GM23338 (cell line): ENCODE results near the gene OLFM1. TPM values are rescaled to one million over a fixed set of nuclear protein-coding genes. Genes with fewer than 3 reads are reported as not detected.

Experiments used
- ATAC-seq: fragments of 200-7000 bp; cut with Tn5 transposase; 3 replicates; pipeline ENCODE4 v1.9.1; 2020
- DNase-seq: peaks from one replicate; pipeline ENCODE4 v3.0.0-alpha.2; 2015; ENCODE audit warnings: low spot score
- H2AFZ ChIP-seq: fragments of 200-600 bp; sonication (generic); 2 replicates; pipeline ENCODE4 v1.8.0; 2016; ENCODE audit warnings: antibody characterized with exemption, mild to moderate bottlenecking, moderate library complexity
- H3F3A ChIP-seq: fragments of 200-600 bp; sonication (generic); replicated peaks from 2 replicates; pipeline ENCODE4 v1.8.0; 2017; ENCODE audit warnings: antibody characterized with exemption, mixed run types, low read depth
- H3K27ac ChIP-seq: fragments of 200-600 bp; sonication (generic); 2 replicates; pipeline ENCODE4 v1.6.1; 2016; ENCODE audit warnings: low read depth
- H3K27me3 ChIP-seq: fragments of 200-600 bp; sonication (generic); 2 replicates; pipeline ENCODE4 v1.8.0; 2016; ENCODE audit warnings: mild to moderate bottlenecking, mixed run types, moderate library complexity; ENCODE audit not compliant: insufficient read depth
- H3K36me3 ChIP-seq: fragments of 200-600 bp; sonication (generic); 2 replicates; pipeline ENCODE4 v1.8.0; 2016; ENCODE audit warnings: mild to moderate bottlenecking; ENCODE audit not compliant: insufficient read depth
- H3K4me1 ChIP-seq: fragments of 200-600 bp; sonication (generic); 2 replicates; pipeline ENCODE4 v1.8.0; 2016; ENCODE audit warnings: mild to moderate bottlenecking, moderate library complexity; ENCODE audit not compliant: insufficient read depth
- H3K4me2 ChIP-seq: fragments of 200-600 bp; sonication (generic); 2 replicates; pipeline ENCODE4 v1.7.1; 2017; ENCODE audit warnings: mixed run types
- H3K4me3 ChIP-seq: fragments of 200-600 bp; sonication (generic); 2 replicates; pipeline ENCODE4 v1.6.1; 2016; ENCODE audit warnings: mixed run types
- H3K79me2 ChIP-seq: fragments of 200-600 bp; sonication (generic); replicated peaks from 2 replicates; pipeline ENCODE4 v1.8.0; 2017; ENCODE audit warnings: mild to moderate bottlenecking; ENCODE audit not compliant: insufficient read depth
- H3K9me2 ChIP-seq: fragments of 200-600 bp; sonication (generic); 2 replicates; pipeline ENCODE4 v1.8.0; 2017; ENCODE audit not compliant: insufficient read depth
- H4K20me1 ChIP-seq: fragments of 200-600 bp; sonication (generic); replicated peaks from 2 replicates; pipeline ENCODE4 v1.8.0; 2017; ENCODE audit warnings: mild to moderate bottlenecking; ENCODE audit not compliant: insufficient read depth
- H3K27ac Mint-ChIP-seq: 2 replicates; pipeline ENCODE4 v1.8.0; 2020; ENCODE audit warnings: inconsistent platforms, mild to moderate bottlenecking, moderate library complexity, mixed read lengths
- H3K27me3 Mint-ChIP-seq: 3 replicates; pipeline ENCODE4 v1.8.0; 2022; ENCODE audit warnings: low read depth, mild to moderate bottlenecking, moderate library complexity, mixed read lengths, inconsistent platforms; ENCODE audit not compliant: insufficient read depth, poor library complexity
- H3K36me3 Mint-ChIP-seq: 3 replicates; pipeline ENCODE4 v1.8.0; 2021; ENCODE audit warnings: low read depth, mild to moderate bottlenecking, inconsistent platforms, moderate library complexity, mixed read lengths
- H3K4me1 Mint-ChIP-seq: 3 replicates; pipeline ENCODE4 v1.8.0; 2020; ENCODE audit warnings: mild to moderate bottlenecking, inconsistent platforms, mixed read lengths
- H3K4me3 Mint-ChIP-seq: 3 replicates; pipeline ENCODE4 v1.8.0; 2021; ENCODE audit warnings: moderate library complexity, mild to moderate bottlenecking, inconsistent platforms, mixed read lengths
- H3K9me3 Mint-ChIP-seq: 3 replicates; pipeline ENCODE4 v1.8.0; 2020; ENCODE audit warnings: moderate library complexity, mild to moderate bottlenecking, inconsistent platforms, mixed read lengths
- CTCF ChIP-seq, 2 experiments: fragments of 200-600 bp in 1 of 2; sonication (generic) in 1 of 2; conservative IDR thresholded peaks; 2 replicates each; pipeline versions ENCODE4 v1.5.1 to v1.6.1; 2016 to 2017; ENCODE audit warnings: antibody characterized with exemption in 2 of 2, low read depth in 2 of 2, mild to moderate bottlenecking in 2 of 2, moderate library complexity in 1 of 2
- ETS1 ChIP-seq: IDR thresholded peaks from 2 replicates; pipeline ENCODE4 v1.6.1; 2016; ENCODE audit warnings: antibody characterized with exemption
- EZH2phosphoT487 ChIP-seq: fragments of 200-600 bp; sonication (generic); IDR thresholded peaks from one replicate; pipeline ENCODE4 v1.8.1; 2018; ENCODE audit warnings: antibody characterized with exemption; ENCODE audit not compliant: unreplicated experiment
- JUNB ChIP-seq: IDR thresholded peaks from one replicate; pipeline ENCODE4 v1.6.1; 2016; ENCODE audit warnings: antibody characterized with exemption; ENCODE audit not compliant: unreplicated experiment
- REST ChIP-seq: IDR thresholded peaks from one replicate; pipeline ENCODE4 v1.6.1; 2018; ENCODE audit warnings: antibody characterized with exemption; ENCODE audit not compliant: unreplicated experiment
- STAT1 ChIP-seq: IDR thresholded peaks from one replicate; pipeline ENCODE4 v1.6.1; 2016; ENCODE audit warnings: antibody characterized with exemption; ENCODE audit not compliant: unreplicated experiment
- ZNF114 ChIP-seq: fragments of 250-450 bp; sonication (Bioruptor Pico); IDR thresholded peaks from 2 replicates; pipeline ENCODE4 v1.5.0; 2020; ENCODE audit warnings: mild to moderate bottlenecking, moderate library complexity
- ZNF331 ChIP-seq: fragments of 250-450 bp; sonication (Bioruptor Pico); IDR thresholded peaks from 2 replicates; pipeline ENCODE4 v1.5.0; 2020; ENCODE audit warnings: low read depth, mild to moderate bottlenecking, moderate library complexity
- ZNF462 ChIP-seq: fragments of 250-450 bp; sonication (Bioruptor Pico); IDR thresholded peaks from 2 replicates; pipeline ENCODE4 v1.5.0; 2020; ENCODE audit warnings: mild to moderate bottlenecking, moderate library complexity
- polyA plus RNA-seq: library from polyadenylated mRNA; unstranded; fragments of >200 nt; fragmentation: Nextera tagmentation; extraction: Ambion mirVana; gene quantifications from 2 replicates; pipeline ENCODE4 v1.2.1, GENCODE V29; 2016
- total RNA-seq: library from RNA; depleted of rRNA; stranded (reverse); fragments of >200 nt; shearing (Covaris generic); gene quantifications from 2 replicates; pipeline ENCODE4 v1.2.3, GENCODE V29; 2014

Gene OLFM1
- total and polyA plus RNA-seq, 2 experiments from 2014 or later: 20.6 to 40.1 TPM

- no peak for TF ChIP-seq REST
- no peak for TF ChIP-seq ZNF114 (CRISPR knock-in tag)
- no peak for TF ChIP-seq ZNF462 (CRISPR knock-in tag)
- no peak for TF ChIP-seq JUNB
- TF ChIP-seq EZH2phosphoT487: no peak
- TF ChIP-seq STAT1: no peak
- no peak for TF ChIP-seq ZNF331
- no peak for TF ChIP-seq ETS1
- TF ChIP-seq CTCF (conservative IDR thresholded peaks at IDR 0.05; ENCODE audit: low read depth in 2 of 2): no peak
- ATAC-seq: no peak
- H3K4me2 ChIP-seq: no peak overlapping the region
- H3K27me3 Mint-ChIP-seq: peaks cover 14% of the 10 kb centered on the region
- no peaks in the 10 kb centered on the region for H3K79me2 ChIP-seq
- no peaks in the 10 kb centered on the region for H3F3A ChIP-seq
- no peaks in the 10 kb centered on the region for H3K36me3 ChIP-seq
- no peaks in the 10 kb centered on the region for H3K27me3 ChIP-seq
- H3K4me3 ChIP-seq: no peak overlapping the region
- H4K20me1 ChIP-seq: no peaks in the 10 kb centered on the region
- no peak overlapping the region for H3K4me3 Mint-ChIP-seq
- 0 out of 2 replicates have a peak, but pooled peaks cover 2% of the 10 kb centered on the region for H3K9me2 ChIP-seq
- H3K36me3 Mint-ChIP-seq: peaks cover 13% of the 10 kb centered on the region; the same call in 2 of the 3 replicates
- no peaks in the 10 kb centered on the region for H3K4me1 ChIP-seq
- H3K9me3 Mint-ChIP-seq: peaks cover 19% of the 10 kb centered on the region
- H3K27ac ChIP-seq: no peak overlapping the region
- H3K4me1 Mint-ChIP-seq: peaks cover 10% of the 10 kb centered on the region
- DNase-seq: no peak
- no peak overlapping the region for H3K27ac Mint-ChIP-seq
- H2AFZ ChIP-seq: no peak overlapping the region
These were observed 48.5 kb downstream of the OLFM1 start for GRCh38 chr9:135135929-135136315.
